Muscle of leg (tissue), 11 donors: Measurements from ENCODE around the gene CLEC4D. TPM values are rescaled to one million over a fixed set of nuclear protein-coding genes. Genes with fewer than 3 reads are reported as not detected.
"Not testable (repeated sequence)": the region's sequence is repeated elsewhere in the genome, so short reads cannot be mapped to it uniquely, and the experiment has no call there.

Experiments
- DNase-seq: peaks from one replicate; pipeline ENCODE4 v3.0.0; 2013
- H3K27ac ChIP-seq: one replicate; pipeline ENCODE4 v1.5.1; 2013; ENCODE audit warnings: mild to moderate bottlenecking, low read length, control low read depth
- H3K27me3 ChIP-seq: one replicate; pipeline ENCODE4 v1.6.1; 2013; ENCODE audit warnings: low read length; ENCODE audit not compliant: control insufficient read depth, insufficient read depth
- H3K36me3 ChIP-seq: one replicate; pipeline ENCODE4 v1.6.1; 2013; ENCODE audit warnings: low read length; ENCODE audit not compliant: control insufficient read depth, insufficient read depth
- H3K4me1 ChIP-seq: one replicate; pipeline ENCODE4 v1.6.1; 2013; ENCODE audit warnings: low read length; ENCODE audit not compliant: control insufficient read depth, insufficient read depth
- H3K4me3 ChIP-seq: one replicate; pipeline ENCODE4 v1.5.1; 2013; ENCODE audit warnings: low read length, control low read depth
- H3K9me3 ChIP-seq: replicated peaks from 2 replicates; pipeline ENCODE4 v1.6.1; 2013; ENCODE audit warnings: low read depth, low read length; ENCODE audit not compliant: control insufficient read depth
- WGBS: methylation state at CpG from one replicate; pipeline ENCODE4 v1.1.5; 2013; ENCODE audit warnings: missing lambda C conversion rate; ENCODE audit not compliant: insufficient coverage; 5-methylcytosine and 5-hydroxymethylcytosine counted together
- polyA plus RNA-seq, 8 donors: library from polyadenylated mRNA; unstranded; fragments of 120-200 nt; gene quantifications; one replicate each; pipeline versions ENCODE4 v1.2.1 to v1.2.3, GENCODE V29; 2013; ENCODE audit warnings: inconsistent platforms in 1 of 8, low replicate concordance in 1 of 8; ENCODE audit not compliant: insufficient read length in 8 of 8, insufficient read depth in 1 of 8
- total RNA-seq: library from RNA; stranded (reverse); fragments of 120-200 nt; gene quantifications from one replicate; pipeline ENCODE4 v1.2.4, GENCODE V29; 2013

CLEC4D gene
- total and polyA plus RNA-seq, 9 donors: 0.08 TPM; not detected in 8

DNA sequence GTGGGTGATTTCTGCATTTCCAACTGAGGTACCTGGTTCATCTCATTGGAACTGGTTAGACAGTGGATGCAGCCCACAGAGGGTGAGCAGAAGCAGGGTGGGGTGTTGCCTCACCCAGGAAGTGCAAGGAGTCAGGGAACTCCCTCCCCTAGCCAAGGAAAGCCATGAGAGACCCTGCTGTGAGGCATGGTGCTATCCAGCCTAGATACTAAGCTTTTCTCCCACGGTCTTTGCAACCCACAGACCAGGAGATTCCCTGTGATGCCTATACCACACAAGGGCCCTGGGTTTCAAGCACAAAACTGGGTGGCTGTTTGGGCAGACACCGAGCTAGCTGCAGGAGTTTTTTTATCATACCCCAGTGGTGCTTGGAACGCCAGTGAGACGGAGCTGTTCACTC, 17.6 kb upstream of the CLEC4D start:
- H3K4me1 ChIP-seq, H3K27me3 ChIP-seq, H3K4me3 ChIP-seq, DNase-seq, H3K9me3 ChIP-seq, H3K27ac ChIP-seq, H3K36me3 ChIP-seq: not testable (repeated sequence)
- 81% methylated on average over 4 of the region's 4 CpGs for WGBS

DNA sequence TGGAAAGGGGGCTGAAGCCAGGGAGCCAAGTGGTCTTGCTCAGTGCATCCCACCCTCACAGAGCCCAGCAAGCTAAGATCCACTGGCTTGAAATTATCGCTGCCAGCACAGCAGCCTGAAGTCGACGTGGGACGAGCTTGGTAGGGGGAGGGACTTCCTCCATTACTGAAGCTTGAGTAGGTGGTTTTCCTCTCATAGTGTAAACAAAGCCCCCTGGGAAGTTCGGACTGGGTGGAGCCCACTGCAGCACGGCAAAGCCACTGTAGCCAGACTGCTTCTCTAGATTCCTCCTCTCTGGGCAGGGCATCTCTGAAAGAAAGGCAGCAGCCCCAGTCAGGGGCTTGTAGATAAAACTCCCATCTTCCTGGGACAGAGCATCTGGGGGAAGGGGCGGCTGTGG, 17.2 kb upstream of the CLEC4D start:
- H3K4me3 ChIP-seq, H3K27ac ChIP-seq, DNase-seq, H3K4me1 ChIP-seq, H3K36me3 ChIP-seq, H3K9me3 ChIP-seq, H3K27me3 ChIP-seq: not testable (repeated sequence)
- WGBS: no CpG with 5 or more reads among the region's 7 CpGs

DNA sequence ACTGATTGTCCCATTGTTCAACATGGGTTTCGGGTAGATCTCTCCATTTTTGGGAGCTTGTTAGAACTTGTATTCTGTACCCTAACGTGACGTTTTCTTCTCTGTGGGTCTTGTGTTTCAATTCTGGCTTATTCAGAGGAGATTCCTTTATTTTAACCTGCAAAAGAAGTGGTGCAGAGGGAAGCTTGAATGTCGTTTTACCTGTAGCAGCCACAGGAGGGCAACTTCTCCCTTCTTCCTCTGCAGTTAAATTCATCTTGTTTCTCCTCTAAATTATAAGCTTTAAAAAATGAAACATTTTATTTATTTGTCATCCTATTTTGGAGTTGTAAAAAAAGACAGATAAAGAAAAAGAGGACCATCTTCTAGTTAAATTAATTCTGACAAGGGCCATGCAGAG, 13.7 kb upstream of the CLEC4D start:
- no peak for DNase-seq
- 60% methylated on average over 1 of the region's 4 CpGs for WGBS
- H3K4me1 ChIP-seq: no peaks in the 10 kb centered on the region
- H3K36me3 ChIP-seq: no peaks in the 10 kb centered on the region
- H3K27me3 ChIP-seq: no peaks in the 10 kb centered on the region
- H3K9me3 ChIP-seq: no peaks in the 10 kb centered on the region
- H3K27ac ChIP-seq: no peak overlapping the region
- H3K4me3 ChIP-seq: no peak overlapping the region

DNA sequence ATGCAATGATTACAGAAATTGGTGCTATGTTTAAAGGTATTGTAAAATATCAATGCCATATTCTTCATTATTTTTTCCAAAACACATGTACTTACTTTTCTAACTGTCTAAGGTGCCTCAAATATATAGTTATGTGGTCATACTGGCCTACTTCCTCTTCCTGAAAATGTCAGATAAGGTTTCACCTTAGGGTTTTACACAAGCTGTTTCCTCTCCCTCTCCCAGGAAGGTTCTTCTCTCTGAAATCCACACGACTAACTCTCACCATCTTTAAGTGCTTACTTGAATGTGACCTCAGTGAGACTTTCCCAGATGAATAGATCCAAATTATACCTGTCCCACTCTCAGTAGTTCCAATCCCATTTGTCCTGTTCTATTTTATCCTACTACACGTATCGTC, 11.6 kb upstream of the CLEC4D start:
- WGBS: no CpG with 5 or more reads among the region's 3 CpGs
- no peak overlapping the region for H3K27ac ChIP-seq
- H3K36me3 ChIP-seq: no peaks in the 10 kb centered on the region
- H3K4me1 ChIP-seq: no peaks in the 10 kb centered on the region
- DNase-seq: no peak
- no peaks in the 10 kb centered on the region for H3K9me3 ChIP-seq
- no peak overlapping the region for H3K4me3 ChIP-seq
- no peaks in the 10 kb centered on the region for H3K27me3 ChIP-seq

DNA sequence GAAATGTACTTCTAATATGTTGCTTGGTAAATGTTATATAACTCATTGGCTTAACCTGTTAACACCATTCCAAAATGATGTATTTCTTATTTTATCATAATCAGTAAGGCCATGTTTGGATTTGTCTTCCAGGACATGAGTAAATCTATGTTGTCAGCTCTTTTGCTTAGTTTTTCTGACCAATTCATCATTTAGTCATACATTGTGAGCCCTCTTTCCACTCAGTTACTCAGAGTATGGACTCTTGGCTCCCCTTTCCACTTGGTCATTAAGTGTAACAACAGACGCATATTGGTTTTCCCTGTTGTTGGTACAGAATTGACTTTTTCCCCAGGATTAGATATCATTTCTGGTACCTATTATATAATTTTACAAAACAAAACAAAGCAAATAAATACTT, 9.0 kb upstream of the CLEC4D start:
- Histone ChIP-seq H3K4me1 (no peaks in the 10 kb centered on the region), H3K9me3 (no peaks in the 10 kb centered on the region)
- WGBS: no CpG with 5 or more reads among the region's 1 CpG

DNA sequence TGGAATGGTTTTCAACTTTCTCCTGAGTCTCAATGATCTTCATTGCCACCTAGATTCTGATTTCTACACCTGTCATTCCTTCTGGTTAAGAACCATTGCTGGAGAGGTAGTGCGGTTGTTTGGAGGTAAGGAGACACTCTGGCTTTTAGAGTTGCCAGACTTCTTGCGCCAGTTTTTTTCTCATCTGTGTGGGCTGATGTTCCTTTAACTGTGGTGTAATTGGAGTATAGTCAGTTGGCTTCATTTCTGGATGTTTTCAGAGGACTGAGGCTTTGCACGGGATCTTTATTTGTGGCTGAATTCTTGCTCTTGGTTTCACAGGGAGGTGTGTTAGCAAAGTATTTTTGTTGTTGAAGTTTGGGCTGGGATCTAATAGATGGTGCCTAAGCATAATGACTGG, 5.7 kb upstream of the CLEC4D start:
- 65% methylated on average over 2 of the region's 3 CpGs for WGBS
- no peak overlapping the region for H3K27ac ChIP-seq
- H3K9me3 ChIP-seq: no peaks in the 10 kb centered on the region
- H3K4me1 ChIP-seq: no peaks in the 10 kb centered on the region
- H3K4me3 ChIP-seq: no peak overlapping the region
- DNase-seq: no peak
- no peaks in the 10 kb centered on the region for H3K27me3 ChIP-seq
- H3K36me3 ChIP-seq: no peaks in the 10 kb centered on the region

More for the DNA sequence above, 9.0 kb upstream of the CLEC4D start:
- H3K27ac ChIP-seq: no peak overlapping the region
- H3K4me3 ChIP-seq: no peak overlapping the region
- H3K36me3 ChIP-seq: no peaks in the 10 kb centered on the region
- H3K27me3 ChIP-seq: no peaks in the 10 kb centered on the region
- DNase-seq: no peak

DNA sequence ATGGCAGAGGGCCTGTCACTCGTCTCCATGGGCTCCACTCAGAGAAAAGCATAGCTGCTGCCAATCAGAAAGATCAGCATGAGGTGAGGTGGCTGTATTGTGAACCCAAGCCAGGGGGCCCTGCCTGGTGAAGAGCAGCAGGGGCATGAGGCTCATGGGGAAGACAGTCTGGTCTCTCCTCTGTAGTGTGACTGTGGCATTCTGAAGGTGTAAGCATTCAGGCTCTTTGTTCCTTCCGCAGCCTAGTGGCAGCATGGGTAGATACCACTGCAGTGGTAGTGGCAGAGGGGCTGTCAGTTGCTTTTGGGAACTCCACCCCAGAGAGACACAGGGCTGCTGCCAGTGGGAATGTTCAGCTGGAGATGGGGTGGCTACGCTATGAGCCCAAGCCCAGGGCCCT, 5.1 kb upstream of the CLEC4D start:
- H3K36me3 ChIP-seq: no peaks in the 10 kb centered on the region
- no peaks in the 10 kb centered on the region for H3K9me3 ChIP-seq
- 76% methylated on average over 2 of the region's 3 CpGs for WGBS
- no peak overlapping the region for H3K27ac ChIP-seq
- no peaks in the 10 kb centered on the region for H3K4me1 ChIP-seq
- H3K4me3 ChIP-seq: no peak overlapping the region
- no peak for DNase-seq
- H3K27me3 ChIP-seq: no peaks in the 10 kb centered on the region

DNA sequence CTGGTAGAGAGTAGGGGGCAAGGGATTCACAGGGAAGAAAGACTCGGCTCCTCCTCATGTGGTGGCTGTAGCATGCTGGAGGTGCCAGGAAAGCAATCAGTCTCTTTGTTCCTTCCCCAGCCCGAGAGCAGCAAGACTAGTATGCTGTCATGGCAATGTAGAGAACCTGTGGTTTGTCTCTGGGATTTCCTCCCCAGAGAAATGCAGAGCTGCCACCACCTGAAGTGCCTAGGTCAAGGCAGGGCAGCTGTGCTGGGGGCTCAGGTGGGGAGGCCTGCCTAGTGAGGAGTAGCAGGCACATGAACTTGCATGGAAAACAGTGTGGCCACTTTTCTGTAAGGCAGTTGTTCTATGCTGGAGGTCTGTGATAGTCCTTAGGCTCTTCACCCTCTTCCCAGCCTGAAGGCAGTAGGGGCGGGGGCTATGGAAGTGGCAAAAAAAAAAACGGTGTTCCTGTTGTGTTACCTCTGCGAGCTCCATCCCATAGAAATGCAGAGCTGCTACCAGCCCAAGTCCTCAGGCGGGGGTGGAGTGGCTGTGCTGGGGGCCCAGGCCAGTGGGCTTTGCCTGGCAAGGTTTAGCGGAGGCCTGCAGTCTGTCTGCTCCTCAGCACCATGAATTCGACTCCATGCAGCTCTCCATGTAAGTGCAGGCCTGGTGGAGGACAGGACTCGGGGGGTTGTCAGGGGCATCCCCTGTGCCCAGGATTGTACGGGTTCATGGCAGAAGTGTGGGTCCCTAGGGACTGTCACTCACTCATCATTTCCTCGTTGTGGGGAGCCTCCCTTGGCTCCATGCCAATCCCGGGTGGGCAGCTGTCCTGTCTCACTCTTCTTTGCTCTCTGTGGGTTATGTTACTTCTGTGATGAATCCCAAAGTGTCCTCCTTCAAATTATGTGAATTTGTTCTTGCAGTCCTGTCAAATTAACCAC, 4.1 kb upstream of the CLEC4D start:
- H3K4me3 ChIP-seq: no peak overlapping the region
- no peaks in the 10 kb centered on the region for H3K27me3 ChIP-seq
- H3K36me3 ChIP-seq: no peaks in the 10 kb centered on the region
- H3K4me1 ChIP-seq: no peaks in the 10 kb centered on the region
- no peaks in the 10 kb centered on the region for H3K9me3 ChIP-seq
- no peak for DNase-seq
- 59% methylated on average over 5 of the region's 12 CpGs for WGBS
- H3K27ac ChIP-seq: no peak overlapping the region

DNA sequence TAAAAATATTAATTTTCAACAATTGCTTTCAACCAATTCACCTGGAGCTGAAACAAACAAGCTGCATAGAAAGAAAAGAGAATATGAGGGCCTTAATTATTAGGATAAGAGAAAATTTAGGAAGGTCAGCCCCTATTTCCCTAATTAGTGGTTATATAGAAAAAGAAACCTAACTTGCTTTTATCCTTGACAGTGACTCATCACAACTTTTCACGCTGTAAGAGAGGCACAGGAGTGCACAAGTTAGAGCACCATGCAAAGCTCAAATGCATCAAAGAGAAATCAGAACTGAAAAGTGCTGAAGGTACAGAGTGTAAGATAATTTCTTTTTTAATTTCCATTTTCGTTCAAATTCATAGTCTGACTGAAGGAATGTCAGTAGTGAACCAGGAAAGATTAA, 4.7 kb downstream of the CLEC4D start:
- no CpG with 5 or more reads among the region's 2 CpGs for WGBS
- H3K4me1 ChIP-seq: no peaks in the 10 kb centered on the region
- no peaks in the 10 kb centered on the region for H3K27me3 ChIP-seq
- no peaks in the 10 kb centered on the region for H3K36me3 ChIP-seq
- no peak overlapping the region for H3K4me3 ChIP-seq
- DNase-seq: no peak
- H3K9me3 ChIP-seq: no peaks in the 10 kb centered on the region
- no peak overlapping the region for H3K27ac ChIP-seq

DNA sequence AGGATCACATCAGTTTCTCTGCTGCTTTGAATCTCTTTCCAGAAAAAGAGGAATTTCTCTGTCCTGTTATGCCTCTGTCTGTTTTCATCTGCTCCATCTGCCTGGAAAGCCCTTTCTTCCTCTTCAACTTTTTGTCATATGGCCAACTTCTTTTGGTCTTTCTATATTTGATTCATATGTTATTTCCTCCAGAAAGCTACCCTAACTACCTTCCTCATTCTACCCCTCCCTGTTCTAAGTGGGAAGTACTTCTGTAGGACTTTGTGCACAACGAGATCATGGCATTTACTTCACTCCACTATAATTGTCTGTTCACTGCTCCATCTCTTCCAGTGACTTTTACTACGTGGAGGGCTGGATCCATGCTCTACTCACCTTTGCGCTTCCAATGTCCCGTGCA, 5.9 kb downstream of the CLEC4D start:
- WGBS: no CpG with 5 or more reads among the region's 4 CpGs
- Histone ChIP-seq H3K27ac (no peak overlapping the region), H3K27me3 (no peaks in the 10 kb centered on the region), H3K36me3 (no peaks in the 10 kb centered on the region), H3K4me3 (no peak overlapping the region), H3K4me1 (no peaks in the 10 kb centered on the region), H3K9me3 (no peaks in the 10 kb centered on the region)
- peak; percentile 48 for DNase-seq
